Type B pancreatic cell (in vitro differentiated cells): Measurements from ENCODE around the gene IMPACT. TPM values are rescaled to one million over a fixed set of nuclear protein-coding genes. Genes with fewer than 3 reads are reported as not detected.
A peak's percentile ranks its signal among the peaks of the same experiment; 100 is the strongest.

ENCODE experiments used
- DNase-seq: peaks from one replicate; pipeline ENCODE4 v3.0.0; 2021; ENCODE audit warnings: mixed read lengths; ENCODE audit not compliant: unreplicated experiment; ENCODE audit errors: extremely low spot score
- H3K27ac Mint-ChIP-seq: 2 replicates; pipeline ENCODE4 v1.8.0; 2021; ENCODE audit warnings: mild to moderate bottlenecking, mixed read lengths
- H3K27me3 Mint-ChIP-seq: 2 replicates; pipeline ENCODE4 v1.8.0; 2021; ENCODE audit warnings: mixed read lengths
- H3K36me3 Mint-ChIP-seq: 2 replicates; pipeline ENCODE4 v1.8.0; 2021; ENCODE audit warnings: mixed read lengths
- H3K4me1 Mint-ChIP-seq: one replicate; pipeline ENCODE4 v1.8.0; 2021; ENCODE audit warnings: mixed read lengths; ENCODE audit not compliant: unreplicated experiment
- H3K4me3 Mint-ChIP-seq: 2 replicates; pipeline ENCODE4 v1.8.0; 2021; ENCODE audit warnings: mild to moderate bottlenecking, mixed read lengths
- H3K9me3 Mint-ChIP-seq: 2 replicates; pipeline ENCODE4 v1.8.0; 2021; ENCODE audit warnings: mixed read lengths
- total RNA-seq: library from RNA; stranded (reverse); gene quantifications from 2 replicates; pipeline ENCODE4 v1.2.1, GENCODE V29; 2021; ENCODE audit warnings: low replicate concordance
- TF ChIP-seq, protein P1 (sequence below): fragments of 200-600 bp; sonication (generic); conservative IDR thresholded peaks from 2 replicates; pipeline ENCODE4 v1.5.0; 2021; ENCODE audit warnings: antibody characterized with exemption, mild to moderate bottlenecking

The IMPACT gene
- total RNA-seq, 1 donor from 2014 or later, result 34.3 TPM

DNA sequence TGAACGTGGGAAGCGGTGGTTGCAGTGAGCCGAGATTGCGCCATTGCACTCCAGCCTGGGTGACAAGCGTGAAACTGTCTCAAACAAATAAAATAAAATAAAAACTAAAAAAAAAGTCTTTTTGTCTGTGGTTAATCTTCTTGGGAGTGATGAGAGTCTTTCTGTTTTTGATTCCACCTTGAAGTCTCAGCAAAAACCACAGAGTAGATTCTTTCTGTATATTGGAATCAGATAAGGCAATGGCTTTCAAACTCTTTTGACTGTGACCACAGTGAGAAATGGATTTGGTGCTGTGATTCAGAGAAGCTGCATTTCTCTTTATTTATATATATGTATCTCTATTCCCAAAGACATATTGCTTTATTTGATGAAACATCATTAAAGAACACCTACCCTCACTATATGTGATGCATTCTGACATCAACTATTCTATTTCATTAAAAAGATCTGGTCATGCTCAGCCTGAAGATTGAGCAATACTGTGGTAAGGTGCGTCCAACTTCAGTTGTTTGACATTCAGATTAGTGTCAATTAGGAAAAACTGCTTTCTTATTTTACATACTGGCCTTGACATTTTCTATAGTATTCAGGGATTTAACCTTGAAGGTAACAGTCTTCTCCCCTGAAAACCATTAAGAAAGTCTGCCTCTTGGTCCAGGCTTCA, 49.6 kb downstream of the IMPACT start:
- TF ChIP-seq, protein P1, sequence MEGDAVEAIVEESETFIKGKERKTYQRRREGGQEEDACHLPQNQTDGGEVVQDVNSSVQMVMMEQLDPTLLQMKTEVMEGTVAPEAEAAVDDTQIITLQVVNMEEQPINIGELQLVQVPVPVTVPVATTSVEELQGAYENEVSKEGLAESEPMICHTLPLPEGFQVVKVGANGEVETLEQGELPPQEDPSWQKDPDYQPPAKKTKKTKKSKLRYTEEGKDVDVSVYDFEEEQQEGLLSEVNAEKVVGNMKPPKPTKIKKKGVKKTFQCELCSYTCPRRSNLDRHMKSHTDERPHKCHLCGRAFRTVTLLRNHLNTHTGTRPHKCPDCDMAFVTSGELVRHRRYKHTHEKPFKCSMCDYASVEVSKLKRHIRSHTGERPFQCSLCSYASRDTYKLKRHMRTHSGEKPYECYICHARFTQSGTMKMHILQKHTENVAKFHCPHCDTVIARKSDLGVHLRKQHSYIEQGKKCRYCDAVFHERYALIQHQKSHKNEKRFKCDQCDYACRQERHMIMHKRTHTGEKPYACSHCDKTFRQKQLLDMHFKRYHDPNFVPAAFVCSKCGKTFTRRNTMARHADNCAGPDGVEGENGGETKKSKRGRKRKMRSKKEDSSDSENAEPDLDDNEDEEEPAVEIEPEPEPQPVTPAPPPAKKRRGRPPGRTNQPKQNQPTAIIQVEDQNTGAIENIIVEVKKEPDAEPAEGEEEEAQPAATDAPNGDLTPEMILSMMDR, result no peak
- Mint-ChIP-seq H3K27ac (no peak overlapping the region), H3K9me3 (no peaks in the 10 kb centered on the region), H3K4me3 (no peak overlapping the region), H3K4me1 (peaks cover 5% of the 10 kb centered on the region), H3K27me3 (no peaks in the 10 kb centered on the region), H3K36me3 (no peaks in the 10 kb centered on the region)
- DNase-seq, result no peak

DNA sequence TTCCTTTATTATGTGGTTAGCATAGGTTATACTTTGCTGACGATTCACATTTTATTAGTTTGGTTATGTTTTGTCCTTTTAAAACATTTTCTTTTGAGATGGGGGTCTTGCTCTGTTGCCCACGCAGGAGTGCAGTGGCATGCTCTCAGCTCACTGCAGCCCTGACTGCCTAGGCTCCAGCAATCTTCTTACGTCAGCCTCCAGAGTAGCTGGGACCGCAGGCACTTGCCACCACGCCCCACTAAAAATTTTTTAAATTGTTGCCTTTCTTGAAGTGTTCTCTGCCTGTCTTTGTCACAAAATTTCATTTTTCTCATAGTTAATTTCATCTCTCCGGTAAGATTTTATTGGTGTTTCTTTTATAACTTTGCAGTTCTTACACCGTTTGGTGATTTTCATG, 52.9 kb downstream of the IMPACT start:
- Mint-ChIP-seq H3K36me3 (no peaks in the 10 kb centered on the region), H3K9me3 (no peaks in the 10 kb centered on the region), H3K4me1 (no peaks in the 10 kb centered on the region), H3K27me3 (no peaks in the 10 kb centered on the region), H3K27ac (peak overlapping the region; percentile 82), H3K4me3 (no peak overlapping the region)
- TF ChIP-seq, protein P1, result no peak
- no peak for DNase-seq

DNA sequence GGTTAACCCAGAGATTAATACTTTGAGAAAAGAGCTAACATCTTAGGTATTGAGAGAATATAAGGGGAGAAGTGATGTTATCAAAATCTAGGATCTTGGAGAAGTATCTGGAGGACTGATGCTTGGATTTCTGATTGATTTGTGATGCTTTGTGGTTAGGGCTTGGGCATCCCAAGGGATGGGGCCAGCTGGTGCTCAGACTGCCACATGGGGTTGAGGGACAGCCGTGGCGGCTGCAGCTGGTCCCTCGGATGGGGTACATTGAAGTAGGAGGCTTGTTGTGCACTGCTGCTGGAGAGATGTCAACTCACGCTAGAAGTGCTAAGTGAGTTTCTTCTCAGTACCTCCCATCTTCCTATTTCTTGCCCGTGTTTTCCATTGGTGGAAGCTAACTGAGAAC, 56.4 kb downstream of the IMPACT start:
- no peaks in the 10 kb centered on the region for H3K36me3 Mint-ChIP-seq
- H3K27ac Mint-ChIP-seq, result no peak overlapping the region
- TF ChIP-seq, protein P1, result no peak
- H3K4me3 Mint-ChIP-seq, result no peak overlapping the region
- H3K4me1 Mint-ChIP-seq, result peaks cover 4% of the 10 kb centered on the region
- DNase-seq, result no peak
- H3K9me3 Mint-ChIP-seq, result no peaks in the 10 kb centered on the region
- H3K27me3 Mint-ChIP-seq, result no peaks in the 10 kb centered on the region

DNA sequence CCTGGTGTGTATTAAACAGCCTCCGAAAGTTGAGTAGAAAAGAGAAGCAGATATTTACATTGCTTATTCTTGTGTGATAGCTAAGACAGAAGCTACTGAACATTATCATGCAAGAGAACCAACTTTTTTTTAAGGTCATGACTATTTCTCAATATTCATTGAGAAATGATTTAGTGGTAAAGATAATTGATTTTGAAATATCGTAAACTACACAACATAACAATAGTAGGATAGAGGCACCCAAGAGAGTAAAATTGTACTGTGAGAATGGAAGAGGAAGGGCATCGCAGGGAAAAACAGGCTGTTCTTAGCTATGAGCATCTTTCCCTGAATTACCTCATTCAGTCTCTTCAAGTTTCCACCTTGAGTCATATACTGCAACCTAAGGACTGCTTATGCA, 59.2 kb downstream of the IMPACT start:
- no peaks in the 10 kb centered on the region for H3K36me3 Mint-ChIP-seq
- no peaks in the 10 kb centered on the region for H3K9me3 Mint-ChIP-seq
- H3K27ac Mint-ChIP-seq, result no peak overlapping the region
- TF ChIP-seq, protein P1, result no peak
- H3K27me3 Mint-ChIP-seq, result no peaks in the 10 kb centered on the region
- peaks cover 12% of the 10 kb centered on the region for H3K4me1 Mint-ChIP-seq
- no peak overlapping the region for H3K4me3 Mint-ChIP-seq
- no peak for DNase-seq

DNA sequence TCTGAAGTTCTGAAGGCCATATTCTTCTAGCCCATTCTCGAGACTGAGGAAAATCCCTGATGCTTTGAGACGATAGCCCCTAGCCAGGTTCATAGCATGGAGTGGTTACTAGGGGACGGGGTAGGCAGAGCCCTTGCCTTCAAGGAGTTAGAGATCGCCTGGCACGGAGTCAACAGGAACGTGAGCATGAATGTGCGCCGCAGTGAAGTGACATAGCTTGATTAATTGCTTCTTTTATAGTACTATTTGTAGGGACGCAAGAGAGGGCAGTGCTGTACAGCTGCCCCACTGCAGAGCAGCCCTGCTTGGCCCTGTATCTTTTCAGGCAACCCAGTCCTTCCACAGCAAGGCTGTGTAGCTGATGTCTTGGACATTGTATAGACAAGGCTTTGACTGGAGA, 60.2 kb downstream of the IMPACT start:
- no peak for DNase-seq
- no peaks in the 10 kb centered on the region for H3K9me3 Mint-ChIP-seq
- no peaks in the 10 kb centered on the region for H3K27me3 Mint-ChIP-seq
- TF ChIP-seq, protein P1, result no peak
- H3K27ac Mint-ChIP-seq, result no peak overlapping the region
- H3K36me3 Mint-ChIP-seq, result no peaks in the 10 kb centered on the region
- peaks cover 14% of the 10 kb centered on the region for H3K4me1 Mint-ChIP-seq
- no peak overlapping the region for H3K4me3 Mint-ChIP-seq
